Non-pigmented ciliary epithelial cell (primary cell): ENCODE results near the gene SPTBN1.
"Not testable (repeated sequence)": the region's sequence is repeated elsewhere in the genome, so short reads cannot be mapped to it uniquely, and the experiment has no call there.

Experiments used
- DNase-seq: peaks from one replicate; pipeline ENCODE4 v3.0.0-alpha.2; 2010; ENCODE audit warnings: low read depth

Gene SPTBN1

DNA sequence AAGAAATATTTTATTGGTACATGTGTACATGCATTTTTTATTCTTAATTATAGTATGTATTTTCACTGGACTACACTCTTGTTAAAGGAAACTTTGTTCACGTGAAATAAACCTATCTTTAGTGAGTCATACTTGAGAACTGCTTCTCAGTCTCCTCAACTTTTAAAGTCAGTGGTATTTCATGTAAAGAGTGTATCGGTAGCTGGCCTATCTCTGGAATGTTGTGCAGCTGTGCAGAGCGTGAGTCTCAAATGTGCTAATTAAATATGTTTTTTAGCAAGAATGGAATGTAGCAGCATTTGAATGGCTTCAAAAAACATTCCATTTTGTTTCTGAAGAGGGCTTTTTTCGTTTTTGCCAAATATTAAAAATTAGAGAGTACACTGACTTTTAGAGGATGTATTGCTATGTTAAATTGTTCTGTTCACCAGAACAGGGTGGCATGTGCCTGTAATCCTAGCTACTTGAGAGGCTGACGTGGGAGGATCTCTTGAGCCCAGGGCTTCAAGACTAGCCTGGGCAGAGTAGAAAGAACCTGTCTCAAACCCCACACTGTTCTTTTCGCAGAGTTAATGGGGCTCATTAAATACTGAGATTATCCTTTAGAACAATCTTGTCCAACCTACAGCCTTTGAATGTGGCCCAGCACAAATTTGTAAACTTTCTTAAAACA is 14.3 kb downstream of the SPTBN1 start:
- DNase-seq, result peak; percentile 46

DNA sequence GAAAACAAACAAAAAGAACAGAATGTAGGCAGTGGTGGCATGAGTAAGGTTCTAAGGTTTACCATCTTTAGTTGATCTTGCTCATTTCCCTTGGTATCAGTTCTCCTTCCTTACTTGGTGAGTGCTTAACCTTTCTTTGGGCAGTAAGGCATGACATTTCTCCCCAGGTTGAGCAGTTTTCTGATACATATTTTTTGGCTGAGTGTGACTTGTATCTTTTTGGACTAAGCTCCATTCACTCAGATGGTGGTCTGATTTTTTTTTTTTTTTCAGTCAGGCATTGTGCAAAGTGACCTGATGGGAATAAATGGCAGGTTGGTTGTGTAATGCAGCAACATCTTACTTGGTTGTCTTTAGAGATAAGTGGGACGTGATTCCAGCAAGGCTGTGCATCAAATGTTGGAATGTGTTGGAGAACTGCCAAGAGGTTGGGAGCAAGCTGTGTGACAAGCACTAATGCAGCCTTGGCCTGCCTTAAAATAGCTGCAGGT is 15.1 kb downstream of the SPTBN1 start:
- DNase-seq, result peak; percentile 68

DNA sequence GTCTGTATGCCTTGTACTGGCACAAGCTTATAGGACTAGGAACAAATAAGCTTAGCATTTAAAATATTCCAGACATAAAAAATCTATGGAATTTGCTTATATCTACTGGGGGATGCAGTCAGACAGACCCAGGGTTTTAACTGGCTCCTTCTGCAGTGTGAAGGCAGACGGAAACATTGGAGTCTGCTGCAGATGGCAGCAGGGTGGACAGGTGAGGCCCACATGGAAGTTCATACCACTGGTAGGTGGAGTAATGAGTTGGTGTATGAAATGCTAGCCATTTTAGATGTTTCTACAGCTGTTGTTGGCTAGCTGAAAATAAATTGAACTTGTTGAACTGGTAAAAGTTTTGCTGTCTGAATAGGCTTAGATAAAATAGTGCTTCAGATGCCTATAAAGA is 17.7 kb downstream of the SPTBN1 start:
- DNase-seq, result no peak

DNA sequence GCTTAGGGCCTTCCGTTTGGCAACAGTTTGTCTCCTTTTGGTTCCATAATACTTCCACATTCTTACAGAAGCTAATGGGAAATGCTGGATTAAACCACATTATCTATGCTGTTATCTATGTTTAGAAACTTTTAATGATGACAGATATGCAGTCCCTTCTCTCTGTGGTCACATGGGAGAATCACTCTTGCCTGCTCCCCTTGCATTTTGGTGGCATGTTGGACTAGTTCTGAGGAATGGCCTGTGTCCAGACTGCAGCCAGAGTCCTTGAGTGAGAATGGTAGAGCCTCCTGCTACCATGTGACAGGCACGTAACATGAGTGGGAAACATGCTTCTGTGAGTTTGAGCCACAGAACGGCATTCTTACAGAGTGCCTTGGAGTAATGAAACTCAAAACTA is 19.2 kb downstream of the SPTBN1 start:
- DNase-seq, result no peak

DNA sequence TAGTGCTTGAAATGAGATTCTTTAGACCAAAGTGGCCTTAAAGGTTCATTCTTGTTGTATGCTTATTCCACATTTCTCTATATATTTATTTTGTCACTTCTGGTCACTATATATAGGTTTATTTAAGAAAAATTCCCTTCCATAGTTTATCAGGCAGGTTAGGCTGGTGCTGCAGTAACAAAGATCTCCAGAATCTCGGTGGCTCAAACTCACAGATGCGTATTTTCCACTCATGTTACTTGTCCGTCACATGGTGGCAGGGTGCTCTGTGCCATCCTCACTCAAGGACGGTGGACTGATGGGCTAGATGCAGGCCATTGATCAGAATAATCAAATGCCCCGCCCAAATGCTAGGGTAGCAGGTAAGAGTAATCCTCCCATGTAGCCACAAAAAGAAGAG is 19.8 kb downstream of the SPTBN1 start:
- DNase-seq, result no peak

DNA sequence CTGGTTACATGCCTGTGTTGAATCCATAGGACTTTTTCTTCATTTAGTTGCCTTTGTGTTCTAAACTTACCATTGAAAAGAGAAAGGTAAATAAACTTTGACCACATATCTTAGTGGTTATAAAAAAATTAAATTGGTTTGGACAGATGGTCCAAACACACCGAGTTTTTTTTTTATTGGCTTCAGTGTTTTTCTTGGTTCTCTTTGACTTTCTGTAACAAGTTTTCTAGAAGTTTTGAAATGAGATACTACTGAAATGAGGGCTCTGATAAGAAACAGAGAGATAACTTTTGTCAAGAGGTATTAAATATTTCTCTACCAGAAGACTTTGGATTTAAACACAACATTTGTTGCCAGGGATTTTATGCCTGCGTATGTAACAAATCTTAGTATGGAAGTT is 20.7 kb downstream of the SPTBN1 start:
- no peak for DNase-seq

DNA sequence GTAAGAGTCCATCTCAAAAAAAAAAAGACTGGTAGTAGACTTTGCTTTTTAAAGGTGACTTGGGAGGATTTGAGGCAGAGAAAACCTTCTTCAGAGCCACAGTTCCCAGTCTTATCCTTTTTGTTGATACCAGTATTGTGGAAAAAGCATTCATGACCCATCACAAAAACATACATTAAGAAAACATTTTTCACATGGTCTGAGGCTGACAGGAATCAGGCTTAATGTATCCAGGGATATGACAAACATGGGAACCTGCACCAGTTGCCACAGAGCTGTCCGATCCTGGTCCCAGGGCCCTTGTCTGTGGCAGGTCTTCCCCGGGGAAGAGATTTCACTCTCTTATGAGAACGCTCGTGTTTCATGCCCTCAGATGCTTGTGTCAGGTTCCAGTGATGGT is 21.8 kb downstream of the SPTBN1 start:
- DNase-seq, result no peak

DNA sequence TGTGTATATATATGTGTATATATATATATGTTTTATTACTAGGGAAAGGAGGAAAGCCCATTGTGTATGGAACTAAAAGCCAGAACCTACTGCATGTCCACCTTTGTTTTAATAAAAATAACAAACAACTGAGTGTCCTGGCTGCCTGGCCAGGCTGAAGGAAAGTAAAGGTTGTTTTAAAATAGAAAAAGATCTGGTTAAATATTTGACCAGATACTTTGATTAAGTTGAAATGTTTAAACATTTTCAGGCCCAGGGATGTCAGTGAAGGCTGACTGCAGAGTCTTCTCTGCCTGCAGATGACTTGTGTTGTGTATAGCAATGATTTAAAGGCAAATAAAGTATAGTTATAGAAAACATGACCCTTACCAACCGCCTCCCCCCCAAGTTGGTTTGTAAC is 22.8 kb downstream of the SPTBN1 start:
- no peak for DNase-seq

DNA sequence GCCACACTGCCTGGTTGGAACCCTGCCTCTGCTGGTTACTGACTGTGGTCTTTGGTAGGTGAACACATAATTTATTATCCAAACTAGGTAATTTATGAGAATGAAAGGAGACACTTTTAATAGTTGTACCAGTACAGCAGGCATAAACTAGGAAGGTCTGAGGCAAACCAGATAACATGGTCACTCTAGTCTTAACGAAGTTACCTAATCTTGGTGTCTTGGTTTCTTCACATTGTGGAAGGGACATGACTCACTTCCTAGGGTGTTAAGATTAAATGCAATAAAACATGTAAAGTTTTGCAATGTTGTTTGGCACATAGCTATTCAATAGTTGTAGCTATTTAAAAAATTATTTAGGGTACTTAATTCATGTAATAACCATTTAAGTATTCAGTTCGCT is 23.3 kb downstream of the SPTBN1 start:
- DNase-seq, result no peak

DNA sequence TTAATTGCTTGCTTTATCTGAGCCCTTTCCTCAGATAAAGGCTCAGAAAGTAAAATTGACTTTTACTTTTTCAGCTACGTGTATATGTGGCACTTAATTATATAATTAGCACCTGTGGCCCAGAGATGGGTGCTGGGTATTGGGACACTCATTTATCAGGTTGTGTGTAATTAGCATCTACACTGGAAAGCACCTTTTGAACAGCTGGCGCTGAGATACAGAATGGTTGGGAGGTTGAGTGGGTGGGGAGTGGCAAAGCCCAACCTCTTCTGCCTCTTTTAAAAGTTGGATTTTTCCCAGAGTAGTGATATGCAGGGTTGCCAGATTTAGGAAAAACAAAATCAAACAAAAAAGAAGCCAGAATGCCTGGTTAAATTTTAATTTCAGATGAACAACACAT is 23.9 kb downstream of the SPTBN1 start:
- no peak for DNase-seq

DNA sequence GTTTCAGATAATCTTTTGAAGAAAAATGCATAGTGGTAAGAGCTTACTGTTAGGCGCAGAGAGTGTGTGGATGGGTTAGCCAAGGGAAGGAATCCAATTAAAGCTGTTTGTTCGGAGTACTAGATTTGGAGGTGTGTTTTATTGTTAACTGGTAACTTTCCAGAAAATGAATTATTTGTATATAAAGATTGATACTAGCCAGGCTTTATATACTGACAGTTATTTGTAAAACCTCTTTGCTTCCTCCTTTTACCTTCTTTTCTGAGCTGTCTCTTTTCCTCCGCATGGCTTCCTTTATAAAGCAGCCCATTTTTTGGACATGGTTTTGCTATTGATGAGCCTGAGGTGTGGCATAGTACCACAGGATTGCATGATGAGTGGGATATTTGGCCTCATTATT is 25.6 kb downstream of the SPTBN1 start:
- no peak for DNase-seq

DNA sequence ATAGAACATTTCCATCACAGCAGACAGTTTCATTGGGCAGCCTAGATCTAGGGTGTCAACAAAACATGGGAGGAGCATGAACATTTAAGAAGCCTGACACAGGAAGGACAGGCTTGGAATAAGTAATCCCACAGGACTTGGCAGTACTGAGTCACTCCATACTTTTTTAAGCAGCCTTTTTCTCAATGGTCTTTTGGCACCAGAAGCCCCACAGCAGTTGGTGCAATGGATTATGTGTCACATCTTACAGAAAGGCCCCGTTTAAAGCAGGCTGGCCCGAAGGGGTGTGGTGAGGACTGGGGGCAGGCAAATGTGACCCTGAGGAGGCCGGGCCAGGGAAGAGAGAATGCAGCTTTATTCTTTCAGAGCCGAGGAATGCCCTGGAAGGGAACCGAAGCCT is 26.6 kb downstream of the SPTBN1 start:
- no peak for DNase-seq

DNA sequence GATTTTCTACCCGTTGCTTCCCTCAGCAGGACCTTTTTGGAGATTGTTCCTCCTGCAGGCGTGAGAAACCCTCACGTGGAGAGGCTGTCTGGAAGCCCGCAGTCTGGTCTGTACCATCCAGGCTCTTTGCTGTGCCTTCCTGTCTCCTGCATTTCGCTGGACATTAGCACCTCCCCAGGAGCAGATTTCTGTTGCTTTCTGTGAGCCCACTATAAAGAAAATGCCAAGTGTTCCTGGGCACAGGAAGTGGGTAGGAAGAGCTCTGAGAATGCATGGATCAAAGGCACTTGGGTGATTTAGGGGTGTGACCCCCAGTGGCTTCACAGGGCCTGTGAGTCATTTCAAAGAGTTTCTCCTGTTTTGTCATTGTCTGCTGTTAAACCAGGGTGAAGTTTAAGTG is 27.3 kb downstream of the SPTBN1 start:
- DNase-seq, result no peak

DNA sequence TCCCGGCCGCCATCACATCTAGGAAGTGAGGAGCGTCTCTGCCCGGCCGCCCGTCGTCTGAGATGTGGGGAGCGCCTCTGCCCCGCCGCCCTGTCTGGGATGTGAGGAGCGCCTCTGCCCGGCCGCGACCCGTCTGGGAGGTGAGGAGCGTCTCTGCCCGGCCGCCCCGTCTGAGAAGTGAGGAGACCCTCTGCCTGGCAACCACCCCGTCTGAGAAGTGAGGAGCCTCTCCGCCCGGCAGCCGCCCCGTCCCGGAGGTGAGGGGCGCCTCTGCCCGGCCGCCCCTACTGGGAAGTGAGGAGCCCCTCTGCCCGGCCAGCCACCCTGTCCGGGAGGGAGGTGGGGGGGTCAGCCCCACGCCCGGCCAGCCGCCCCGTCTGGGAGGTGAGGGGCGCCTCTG is 29.6 kb downstream of the SPTBN1 start:
- not testable (repeated sequence) for DNase-seq

DNA sequence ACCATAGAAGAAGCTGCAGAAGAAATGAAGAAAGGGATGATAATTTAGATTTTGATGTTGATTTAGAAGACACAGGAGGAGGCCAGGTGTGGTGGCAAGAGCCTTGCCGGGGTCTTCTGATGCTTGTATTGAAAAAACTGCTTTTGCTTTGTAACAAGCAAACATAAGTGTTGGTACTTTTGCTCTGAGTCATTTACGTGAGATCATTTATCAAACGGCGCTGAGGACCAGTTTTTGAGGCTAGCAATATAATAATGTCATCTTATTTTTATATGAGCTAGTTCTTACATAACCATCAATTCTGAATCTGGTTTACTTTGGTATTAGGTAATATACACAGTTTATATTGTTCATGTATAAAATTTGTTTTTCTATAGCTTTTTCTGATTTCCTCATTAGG is 30.6 kb downstream of the SPTBN1 start:
- DNase-seq, result no peak

DNA sequence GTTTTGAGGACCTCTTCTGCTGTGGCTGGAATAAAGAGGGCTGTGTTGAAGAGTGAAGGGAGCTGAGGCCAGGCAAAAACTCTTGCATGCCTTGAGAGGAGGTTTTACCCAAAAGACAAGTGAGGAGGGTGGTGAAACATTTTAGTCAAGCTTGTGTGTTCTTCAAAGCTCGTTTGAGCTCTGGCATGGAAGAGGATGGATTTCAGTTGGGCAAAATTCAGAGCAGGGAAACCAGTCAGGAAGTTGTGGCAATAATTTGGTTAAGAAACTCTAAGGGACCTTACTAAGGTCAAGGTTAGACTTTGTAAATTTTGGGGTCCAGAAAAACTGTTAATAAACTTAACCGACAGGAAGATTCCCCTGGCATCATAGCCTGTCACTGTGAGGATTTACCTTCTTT is 34.7 kb downstream of the SPTBN1 start:
- no peak for DNase-seq

DNA sequence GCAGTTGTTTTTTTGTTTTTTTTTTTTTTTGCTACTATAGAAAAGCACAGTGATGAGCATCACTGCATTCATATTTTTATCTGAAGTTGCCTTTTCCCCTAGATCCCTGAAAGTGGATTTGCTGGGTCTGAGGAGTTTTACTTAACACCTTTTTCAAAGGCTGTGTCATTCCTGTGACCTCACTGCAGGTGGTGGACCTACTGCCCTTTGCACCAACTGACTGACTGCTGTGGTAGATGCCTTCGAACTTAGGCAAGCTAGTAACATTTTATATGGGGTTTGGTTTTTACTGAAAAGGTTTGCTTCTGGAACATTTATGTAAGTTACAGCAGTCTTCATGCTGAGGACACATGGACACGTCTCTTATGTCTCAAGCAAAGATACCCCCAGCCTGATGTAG is 36.2 kb downstream of the SPTBN1 start:
- no peak for DNase-seq

DNA sequence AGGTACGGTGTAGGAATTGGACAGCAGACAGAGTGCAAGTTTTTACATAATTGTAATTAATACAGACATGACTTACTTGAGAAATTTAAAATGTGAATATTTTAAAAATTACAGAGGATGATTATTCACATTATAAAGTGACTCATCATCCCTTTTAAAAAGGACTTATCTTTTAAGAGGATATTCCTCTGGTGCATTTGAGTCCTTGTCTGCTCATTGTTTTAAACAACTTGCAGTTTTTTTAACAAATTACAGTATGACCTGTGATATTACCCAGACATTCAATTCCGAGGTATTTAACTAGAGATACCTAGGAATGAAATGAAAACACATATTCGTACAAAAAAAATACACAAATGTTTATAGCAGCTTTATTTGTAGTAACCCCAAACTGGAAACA is 38.0 kb downstream of the SPTBN1 start:
- DNase-seq, result no peak

DNA sequence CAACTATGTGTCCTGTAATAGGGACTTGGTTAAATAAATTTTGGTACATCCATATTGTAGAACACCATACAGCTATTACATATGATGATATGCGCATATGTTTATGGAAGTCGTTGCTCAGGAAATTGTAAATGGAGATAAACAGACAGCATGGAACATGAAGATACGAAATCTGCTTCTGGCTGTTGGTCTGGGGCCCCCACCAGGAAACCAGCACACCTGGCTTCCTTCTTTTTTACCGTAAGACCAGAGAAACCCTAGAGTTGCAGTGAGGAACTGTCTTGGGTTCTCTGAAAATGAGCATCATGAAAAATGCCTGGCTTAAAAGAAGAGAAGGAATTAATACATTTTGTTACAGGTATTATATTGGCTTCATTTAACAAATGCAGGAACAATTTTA is 40.8 kb downstream of the SPTBN1 start:
- DNase-seq, result no peak

DNA sequence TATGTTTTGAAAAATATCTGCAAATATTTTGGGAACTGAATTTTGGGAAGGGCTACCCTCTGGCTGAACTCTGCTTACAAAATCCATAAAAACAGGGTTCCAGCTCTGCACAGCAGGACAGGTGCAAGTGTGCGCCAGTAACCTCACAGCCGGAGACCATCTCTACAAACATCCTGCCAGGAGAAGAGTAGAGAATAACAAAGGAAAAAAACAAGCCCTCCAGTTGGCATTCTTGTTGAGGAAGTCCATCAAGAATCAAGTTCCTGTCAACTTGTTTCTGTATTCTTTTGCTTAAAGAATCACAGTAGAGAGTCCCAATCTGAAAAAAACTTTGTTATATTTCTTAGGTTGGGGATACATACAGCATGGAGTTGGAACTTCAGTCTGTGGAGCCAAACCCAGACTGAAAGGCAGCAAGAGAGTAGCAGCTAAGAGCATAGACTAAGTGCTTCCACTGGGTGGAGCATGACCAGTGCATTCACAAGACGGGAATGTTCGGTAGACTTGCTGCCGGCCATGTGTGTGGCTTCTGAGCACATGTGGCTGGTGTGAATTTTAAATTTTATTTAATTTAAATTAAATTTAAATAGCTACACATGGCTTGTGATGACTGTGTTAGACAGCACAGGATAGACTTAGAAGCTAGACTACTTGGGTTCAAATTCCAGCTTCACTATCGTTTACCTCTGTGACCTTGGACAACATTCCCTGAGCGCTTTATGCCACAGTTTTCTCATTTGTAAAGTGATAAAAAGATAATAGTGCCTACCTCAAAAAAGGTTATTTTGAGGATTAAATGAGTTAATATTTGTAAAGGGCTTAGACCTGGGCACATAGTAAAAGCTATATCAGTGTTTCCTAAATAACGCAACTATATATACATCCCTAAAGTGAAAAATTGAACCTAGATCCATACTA is 41.9 kb downstream of the SPTBN1 start:
- DNase-seq, result no peak

DNA sequence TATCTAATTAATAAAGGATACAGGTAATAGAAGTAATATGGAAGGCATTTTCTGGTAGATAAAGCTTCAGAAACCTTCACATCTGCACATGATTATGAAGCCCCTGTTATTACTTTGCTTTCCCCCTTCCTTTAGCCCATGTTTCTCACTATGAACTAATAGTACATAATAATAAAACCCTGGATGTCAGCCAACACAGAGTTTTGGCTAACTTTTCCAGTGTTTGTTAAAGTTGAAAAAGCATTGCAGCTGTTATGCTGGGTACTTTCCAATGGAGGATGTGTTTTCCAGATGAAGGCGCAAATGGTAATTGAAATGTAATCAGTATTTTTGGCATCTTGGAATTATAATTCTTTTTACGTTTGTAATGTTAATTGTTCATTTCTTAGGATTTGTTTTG is 43.5 kb downstream of the SPTBN1 start:
- no peak for DNase-seq

DNA sequence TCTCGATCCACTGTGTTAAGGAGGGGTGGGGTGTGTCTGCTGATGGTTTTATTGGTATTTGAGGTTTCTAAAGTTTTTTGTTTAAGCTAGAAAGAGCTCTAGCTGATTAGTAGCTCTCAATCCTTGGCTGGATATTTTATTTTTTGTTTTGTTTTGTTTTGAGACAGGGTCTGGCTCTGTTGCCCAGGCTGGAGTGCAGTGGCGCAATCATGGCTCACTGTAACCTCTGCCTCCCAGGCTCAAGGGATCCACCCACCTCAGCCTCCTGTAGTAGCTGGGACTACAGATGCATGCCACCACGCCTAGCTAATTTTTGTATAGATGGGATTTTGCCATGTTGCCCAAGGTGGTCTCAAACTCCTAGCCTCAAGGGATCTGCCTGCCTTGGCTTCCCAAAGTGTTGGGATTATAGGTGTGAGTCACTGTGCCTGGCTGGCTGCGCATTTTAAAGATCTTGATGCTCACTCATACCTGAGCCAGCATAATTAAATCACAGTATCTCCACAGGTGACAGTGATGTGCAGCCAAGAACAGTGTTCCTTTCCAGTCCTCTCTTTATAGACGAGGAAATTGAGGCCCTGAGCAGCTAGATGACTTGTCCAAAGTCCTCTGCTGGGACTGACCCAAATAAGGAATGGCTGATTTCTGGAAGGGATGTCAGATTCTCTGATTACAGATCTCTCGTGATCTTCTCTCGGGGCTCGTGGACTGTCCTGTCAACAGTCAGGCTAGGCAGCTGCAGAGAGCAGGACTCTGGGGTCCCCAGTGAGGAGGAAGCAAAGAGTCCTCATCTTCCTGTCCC is 44.5 kb downstream of the SPTBN1 start:
- no peak for DNase-seq

DNA sequence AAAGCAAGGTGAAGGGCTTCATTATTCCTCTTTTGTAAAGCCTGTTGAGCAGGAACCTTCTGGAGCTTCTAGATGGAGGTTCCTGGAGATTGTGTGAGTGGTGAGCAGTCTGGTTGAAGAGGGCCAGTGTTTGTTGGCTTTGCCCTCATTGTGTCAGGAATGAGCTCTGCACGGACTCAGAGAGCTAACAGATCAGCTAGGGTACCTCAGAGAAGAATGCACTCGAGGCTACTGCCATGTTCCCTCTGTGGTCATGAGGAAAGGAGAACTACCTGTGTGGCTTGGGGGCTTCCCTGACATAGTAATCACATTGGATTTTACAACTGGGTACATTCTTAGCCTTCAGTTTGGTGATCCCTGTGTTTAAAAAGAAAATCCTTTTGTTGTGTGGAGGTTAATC is 46.6 kb downstream of the SPTBN1 start:
- DNase-seq, result no peak
